Activated CD4-positive, alpha-beta memory T cell treated with anti-CD3 and anti-CD28 coated beads for 36 hours (primary cell): ENCODE data around the gene CHST1. TPM values are rescaled to one million over a fixed set of nuclear protein-coding genes. Genes with fewer than 3 reads are reported as not detected.

Source experiments
- CTCF ChIA-PET: fragments of 350-600 bp; sonication (Branson Sonifier 250); formaldehyde crosslinking; loops from one replicate; lab custom pipeline; 2021; ENCODE audit warnings: antibody characterized with exemption, inconsistent platforms; lab: Charles Lee
- POLR2A ChIA-PET: fragments of 350-600 bp; sonication (Branson Sonifier 250); formaldehyde crosslinking; loops from one replicate; lab custom pipeline; 2021; ENCODE audit warnings: antibody characterized with exemption; lab: Charles Lee
- DNase-seq: peaks from one replicate; pipeline ENCODE4 v3.0.0-alpha.2; 2020
- H3K27ac Mint-ChIP-seq: one replicate; pipeline ENCODE4 v1.8.0; 2021; ENCODE audit warnings: mixed read lengths
- H3K27me3 Mint-ChIP-seq: one replicate; pipeline ENCODE4 v1.8.0; 2021; ENCODE audit warnings: mixed read lengths
- H3K36me3 Mint-ChIP-seq: one replicate; pipeline ENCODE4 v1.8.0; 2021; ENCODE audit warnings: mixed read lengths
- H3K4me1 Mint-ChIP-seq: one replicate; pipeline ENCODE4 v1.8.0; 2021; ENCODE audit warnings: low read depth, mixed read lengths
- H3K4me3 Mint-ChIP-seq: one replicate; pipeline ENCODE4 v1.8.0; 2021; ENCODE audit warnings: mild to moderate bottlenecking, mixed read lengths
- H3K9me3 Mint-ChIP-seq: one replicate; pipeline ENCODE4 v1.8.0; 2021; ENCODE audit warnings: mixed read lengths
- intact Hi-C: fragments of 100-400 bp; cut with micrococcal nuclease; formaldehyde crosslinking; loops from one replicate; pipeline ENCODE4 v1.15.1; 2023
- total RNA-seq, 2 experiments: library from RNA; stranded (reverse); gene quantifications; one replicate each; pipeline ENCODE4 v1.2.3, GENCODE V29; 2021

Gene CHST1
- total RNA-seq, 2 experiments from 2014 or later, result 0.24 to 0.44 TPM

- Mint-ChIP-seq H3K4me3 (no peak overlapping the region), H3K36me3 (no peaks in the 10 kb centered on the region), H3K4me1 (no peaks in the 10 kb centered on the region), H3K27me3 (peaks cover 19% of the 10 kb centered on the region), H3K9me3 (no peaks in the 10 kb centered on the region), H3K27ac (no peak overlapping the region)
- no peak for DNase-seq
- POLR2A ChIA-PET, result no interaction called here
- intact Hi-C loops, result loop anchor here (1.0 to 5.0 kb wide), 3 partner anchors 117 to 315 kb away; no protein-coding TSS in a partner anchor
- CTCF ChIA-PET, result interaction anchor here (0.6 to 11.4 kb wide), 24 partner anchors 9 to 315 kb away, joined by 3 to 128 read pairs (median 4); no protein-coding TSS in a partner anchor
Measured at GRCh38 chr11:45655012-45655283, 10.5 kb downstream of the CHST1 start.

- H3K27me3 Mint-ChIP-seq, result peaks cover 15% of the 10 kb centered on the region
- intact Hi-C loops, result loop anchor here (1.0 to 5.0 kb wide), 3 partner anchors 118 to 314 kb away; no protein-coding TSS in a partner anchor
- H3K9me3 Mint-ChIP-seq, result no peaks in the 10 kb centered on the region
- no peaks in the 10 kb centered on the region for H3K4me1 Mint-ChIP-seq
- no peaks in the 10 kb centered on the region for H3K36me3 Mint-ChIP-seq
- H3K4me3 Mint-ChIP-seq, result no peak overlapping the region
- CTCF ChIA-PET, result interaction anchor here (0.6 to 11.4 kb wide), 25 partner anchors 9 to 315 kb away, joined by 3 to 128 read pairs (median 4); no protein-coding TSS in a partner anchor
- POLR2A ChIA-PET, result interaction anchor here (1.2 kb wide), 1 partner anchor 283 kb away, joined by 8 read pairs; no protein-coding TSS in a partner anchor
- no peak overlapping the region for H3K27ac Mint-ChIP-seq
- DNase-seq, result peak; percentile 7
Measured at GRCh38 chr11:45654231-45655011, 11.0 kb downstream of the CHST1 start.

GRCh38 chr11:45653277-45653676 is 12.1 kb downstream of the CHST1 start:
- DNase-seq, result no peak
- no peaks in the 10 kb centered on the region for H3K36me3 Mint-ChIP-seq
- no peak overlapping the region for H3K4me3 Mint-ChIP-seq
- H3K4me1 Mint-ChIP-seq, result no peaks in the 10 kb centered on the region
- peaks cover 19% of the 10 kb centered on the region for H3K27me3 Mint-ChIP-seq
- H3K27ac Mint-ChIP-seq, result no peak overlapping the region
- no peaks in the 10 kb centered on the region for H3K9me3 Mint-ChIP-seq
- intact Hi-C loops, result no loop called here
- POLR2A ChIA-PET, result no interaction called here
- CTCF ChIA-PET, result interaction anchor here (1.1 to 11.4 kb wide), 3 partner anchors 11 to 282 kb away, joined by 3 to 128 read pairs (median 16); no protein-coding TSS in a partner anchor

GRCh38 chr11:45652781-45653180 is 12.6 kb downstream of the CHST1 start:
- H3K27me3 Mint-ChIP-seq, result peaks cover 19% of the 10 kb centered on the region
- H3K4me3 Mint-ChIP-seq, result no peak overlapping the region
- no peak overlapping the region for H3K27ac Mint-ChIP-seq
- no peaks in the 10 kb centered on the region for H3K9me3 Mint-ChIP-seq
- POLR2A ChIA-PET, result no interaction called here
- no peak for DNase-seq
- no peaks in the 10 kb centered on the region for H3K36me3 Mint-ChIP-seq
- intact Hi-C loops, result no loop called here
- no peaks in the 10 kb centered on the region for H3K4me1 Mint-ChIP-seq
- CTCF ChIA-PET, result interaction anchor here (0.9 to 11.4 kb wide), 3 partner anchors 119 to 288 kb away, joined by 3 to 128 read pairs (median 3); no protein-coding TSS in a partner anchor

- no peak overlapping the region for H3K4me3 Mint-ChIP-seq
- DNase-seq, result peak; percentile 6
- intact Hi-C loops, result no loop called here
- no peaks in the 10 kb centered on the region for H3K9me3 Mint-ChIP-seq
- ChIA-PET POLR2A (no interaction called here), CTCF (interaction anchor here (0.9 to 11.4 kb wide), 3 partner anchors 119 to 287 kb away, joined by 3 to 128 read pairs (median 3); no protein-coding TSS in a partner anchor)
- no peaks in the 10 kb centered on the region for H3K36me3 Mint-ChIP-seq
- H3K27me3 Mint-ChIP-seq, result peaks cover 19% of the 10 kb centered on the region
- H3K27ac Mint-ChIP-seq, result no peak overlapping the region
- H3K4me1 Mint-ChIP-seq, result peaks cover 4% of the 10 kb centered on the region
Measured at GRCh38 chr11:45651841-45652749, 13.3 kb downstream of the CHST1 start.

GRCh38 chr11:45651156-45651555 is 14.3 kb downstream of the CHST1 start:
- Mint-ChIP-seq H3K9me3 (no peaks in the 10 kb centered on the region), H3K4me3 (no peak overlapping the region), H3K27me3 (peaks cover 23% of the 10 kb centered on the region), H3K36me3 (no peaks in the 10 kb centered on the region), H3K4me1 (peaks cover 6% of the 10 kb centered on the region), H3K27ac (no peak overlapping the region)
- intact Hi-C loops, result no loop called here
- CTCF ChIA-PET, result interaction anchor here (0.6 to 11.4 kb wide), 2 partner anchors 179 to 280 kb away, joined by 3 to 128 read pairs; no protein-coding TSS in a partner anchor
- POLR2A ChIA-PET, result no interaction called here
- no peak for DNase-seq

- Mint-ChIP-seq H3K36me3 (no peaks in the 10 kb centered on the region), H3K4me1 (peaks cover 6% of the 10 kb centered on the region), H3K4me3 (no peak overlapping the region), H3K27me3 (peaks cover 23% of the 10 kb centered on the region), H3K27ac (no peak overlapping the region), H3K9me3 (no peaks in the 10 kb centered on the region)
- ChIA-PET POLR2A (no interaction called here), CTCF (interaction anchor here (0.6 to 11.4 kb wide), 2 partner anchors 178 to 279 kb away, joined by 3 to 128 read pairs; no protein-coding TSS in a partner anchor)
- no peak for DNase-seq
- intact Hi-C loops, result no loop called here
Measured at GRCh38 chr11:45650166-45651095, 15.0 kb downstream of the CHST1 start.

GRCh38 chr11:45649544-45650165 is 15.8 kb downstream of the CHST1 start:
- Mint-ChIP-seq H3K27me3 (peaks cover 26% of the 10 kb centered on the region), H3K9me3 (no peaks in the 10 kb centered on the region), H3K27ac (no peak overlapping the region), H3K36me3 (no peaks in the 10 kb centered on the region), H3K4me3 (no peak overlapping the region), H3K4me1 (peaks cover 6% of the 10 kb centered on the region)
- CTCF ChIA-PET, result interaction anchor here (1.0 kb wide), 1 partner anchor 122 kb away, joined by 4 read pairs; no protein-coding TSS in a partner anchor
- intact Hi-C loops, result no loop called here
- no peak for DNase-seq
- POLR2A ChIA-PET, result no interaction called here

- ChIA-PET CTCF (interaction anchor here (1.0 to 2.2 kb wide), 2 partner anchors 123 to 278 kb away, joined by 4 to 7 read pairs; no protein-coding TSS in a partner anchor), POLR2A (no interaction called here)
- Mint-ChIP-seq H3K4me3 (no peak overlapping the region), H3K27me3 (peaks cover 28% of the 10 kb centered on the region), H3K36me3 (no peaks in the 10 kb centered on the region), H3K4me1 (peaks cover 6% of the 10 kb centered on the region), H3K9me3 (no peaks in the 10 kb centered on the region), H3K27ac (no peak overlapping the region)
- intact Hi-C loops, result no loop called here
- DNase-seq, result no peak
Measured at GRCh38 chr11:45648931-45649330, 16.5 kb downstream of the CHST1 start.

GRCh38 chr11:45647786-45648185 is 17.6 kb downstream of the CHST1 start:
- Mint-ChIP-seq H3K4me3 (no peak overlapping the region), H3K27me3 (peaks cover 36% of the 10 kb centered on the region), H3K27ac (no peak overlapping the region), H3K36me3 (no peaks in the 10 kb centered on the region), H3K9me3 (no peaks in the 10 kb centered on the region), H3K4me1 (peaks cover 6% of the 10 kb centered on the region)
- CTCF ChIA-PET, result interaction anchor here (2.2 to 4.6 kb wide), 2 partner anchors 9 to 277 kb away, joined by 7 to 32 read pairs; no protein-coding TSS in a partner anchor
- DNase-seq, result no peak
- POLR2A ChIA-PET, result no interaction called here
- intact Hi-C loops, result no loop called here
